Activated T-helper 17 cell treated with anti-CD3 and anti-CD28 coated beads, Interleukin-2, amount 50 U/mL, for 72 hours (primary cell): Measurements from ENCODE around the gene PARD3. TPM values are rescaled to one million over a fixed set of nuclear protein-coding genes. Genes with fewer than 3 reads are reported as not detected.

ENCODE experiments used
- ATAC-seq: fragments of 150-1000 bp; cut with Tn5 transposase; replicated peaks from 2 replicates; pipeline ENCODE4 v1.10.0; 2021; ENCODE audit warnings: mild to moderate bottlenecking, moderate library complexity
- H3K27ac Mint-ChIP-seq: one replicate; pipeline ENCODE4 v1.8.0; 2022; ENCODE audit warnings: mixed read lengths
- H3K27me3 Mint-ChIP-seq: one replicate; pipeline ENCODE4 v1.8.0; 2022; ENCODE audit warnings: mixed read lengths
- H3K36me3 Mint-ChIP-seq: one replicate; pipeline ENCODE4 v1.8.0; 2022; ENCODE audit warnings: low read depth, mild to moderate bottlenecking, mixed read lengths
- H3K4me1 Mint-ChIP-seq: one replicate; pipeline ENCODE4 v1.8.0; 2022; ENCODE audit warnings: mixed read lengths
- H3K4me3 Mint-ChIP-seq: one replicate; pipeline ENCODE4 v1.8.0; 2022; ENCODE audit warnings: mild to moderate bottlenecking, mixed read lengths
- H3K9me3 Mint-ChIP-seq: one replicate; pipeline ENCODE4 v1.8.0; 2022; ENCODE audit warnings: mixed read lengths
- total RNA-seq, 2 donors: library from RNA; stranded (reverse); gene quantifications; one replicate each; pipeline ENCODE4 v1.2.3, GENCODE V29; 2022

Gene PARD3
- total RNA-seq, 2 donors from 2014 or later = 0.13 to 0.24 TPM

- H3K36me3 Mint-ChIP-seq = no peaks in the 10 kb centered on the region
- H3K9me3 Mint-ChIP-seq = peaks cover 4% of the 10 kb centered on the region
- H3K27me3 Mint-ChIP-seq = peaks cover 15% of the 10 kb centered on the region
- ATAC-seq = no peak
- no peak overlapping the region for H3K27ac Mint-ChIP-seq
- no peak overlapping the region for H3K4me3 Mint-ChIP-seq
- H3K4me1 Mint-ChIP-seq = peaks cover 4% of the 10 kb centered on the region
Observed at GRCh38 chr10:34535872-34536271, 279.2 kb downstream of the PARD3 start.

- peaks cover 15% of the 10 kb centered on the region for H3K27me3 Mint-ChIP-seq
- H3K4me1 Mint-ChIP-seq = no peaks in the 10 kb centered on the region
- H3K4me3 Mint-ChIP-seq = no peak overlapping the region
- H3K27ac Mint-ChIP-seq = no peak overlapping the region
- H3K9me3 Mint-ChIP-seq = peaks cover 4% of the 10 kb centered on the region
- ATAC-seq = no peak
- H3K36me3 Mint-ChIP-seq = no peaks in the 10 kb centered on the region
Observed at GRCh38 chr10:34530778-34531177, 284.3 kb downstream of the PARD3 start.

- Mint-ChIP-seq H3K27me3 (peaks cover 14% of the 10 kb centered on the region), H3K27ac (no peak overlapping the region), H3K4me1 (no peaks in the 10 kb centered on the region), H3K4me3 (no peak overlapping the region), H3K36me3 (no peaks in the 10 kb centered on the region), H3K9me3 (peaks cover 4% of the 10 kb centered on the region)
- ATAC-seq = peak; percentile 54
Observed at GRCh38 chr10:34528320-34528719, 286.8 kb downstream of the PARD3 start.

- no peaks in the 10 kb centered on the region for H3K36me3 Mint-ChIP-seq
- no peak overlapping the region for H3K27ac Mint-ChIP-seq
- no peak for ATAC-seq
- H3K9me3 Mint-ChIP-seq = peaks cover 4% of the 10 kb centered on the region
- peaks cover 14% of the 10 kb centered on the region for H3K27me3 Mint-ChIP-seq
- H3K4me3 Mint-ChIP-seq = no peak overlapping the region
- no peaks in the 10 kb centered on the region for H3K4me1 Mint-ChIP-seq
Observed at GRCh38 chr10:34526758-34527730, 288.1 kb downstream of the PARD3 start.

GRCh38 chr10:34526186-34526585, 288.9 kb downstream of the PARD3 start:
- no peaks in the 10 kb centered on the region for H3K9me3 Mint-ChIP-seq
- no peak overlapping the region for H3K27ac Mint-ChIP-seq
- no peaks in the 10 kb centered on the region for H3K4me1 Mint-ChIP-seq

GRCh38 chr10:34524369-34525091, 290.6 kb downstream of the PARD3 start:
- Mint-ChIP-seq H3K27ac (no peak overlapping the region), H3K9me3 (no peaks in the 10 kb centered on the region), H3K4me1 (no peaks in the 10 kb centered on the region), H3K4me3 (no peak overlapping the region), H3K36me3 (no peaks in the 10 kb centered on the region), H3K27me3 (peaks cover 7% of the 10 kb centered on the region)
- no peak for ATAC-seq

More at GRCh38 chr10:34526186-34526585, 288.9 kb downstream of the PARD3 start:
- no peak for ATAC-seq
- H3K4me3 Mint-ChIP-seq = no peak overlapping the region
- H3K36me3 Mint-ChIP-seq = no peaks in the 10 kb centered on the region
- peaks cover 8% of the 10 kb centered on the region for H3K27me3 Mint-ChIP-seq

- H3K36me3 Mint-ChIP-seq = no peaks in the 10 kb centered on the region
- H3K4me3 Mint-ChIP-seq = no peak overlapping the region
- no peaks in the 10 kb centered on the region for H3K9me3 Mint-ChIP-seq
- peaks cover 11% of the 10 kb centered on the region for H3K27me3 Mint-ChIP-seq
- H3K27ac Mint-ChIP-seq = no peak overlapping the region
- no peaks in the 10 kb centered on the region for H3K4me1 Mint-ChIP-seq
- ATAC-seq = no peak
Observed at GRCh38 chr10:34523017-34523767, 291.9 kb downstream of the PARD3 start.

- H3K27me3 Mint-ChIP-seq = peaks cover 13% of the 10 kb centered on the region
- no peaks in the 10 kb centered on the region for H3K4me1 Mint-ChIP-seq
- H3K9me3 Mint-ChIP-seq = no peaks in the 10 kb centered on the region
- H3K27ac Mint-ChIP-seq = no peak overlapping the region
- no peaks in the 10 kb centered on the region for H3K36me3 Mint-ChIP-seq
- no peak overlapping the region for H3K4me3 Mint-ChIP-seq
- no peak for ATAC-seq
Observed at GRCh38 chr10:34522546-34522945, 292.6 kb downstream of the PARD3 start.

- ATAC-seq = no peak
- Mint-ChIP-seq H3K36me3 (no peaks in the 10 kb centered on the region), H3K9me3 (no peaks in the 10 kb centered on the region), H3K27ac (no peak overlapping the region), H3K4me3 (no peak overlapping the region), H3K4me1 (no peaks in the 10 kb centered on the region), H3K27me3 (peaks cover 16% of the 10 kb centered on the region)
Observed at GRCh38 chr10:34520510-34520909, 294.6 kb downstream of the PARD3 start.

- ATAC-seq = no peak
- no peak overlapping the region for H3K4me3 Mint-ChIP-seq
- H3K27me3 Mint-ChIP-seq = peaks cover 19% of the 10 kb centered on the region
- no peaks in the 10 kb centered on the region for H3K4me1 Mint-ChIP-seq
- H3K36me3 Mint-ChIP-seq = no peaks in the 10 kb centered on the region
- H3K27ac Mint-ChIP-seq = no peak overlapping the region
- H3K9me3 Mint-ChIP-seq = no peaks in the 10 kb centered on the region
Observed at GRCh38 chr10:34520084-34520483, 295.0 kb downstream of the PARD3 start.

- H3K4me3 Mint-ChIP-seq = no peak overlapping the region
- ATAC-seq = no peak
- H3K27ac Mint-ChIP-seq = no peak overlapping the region
- no peaks in the 10 kb centered on the region for H3K4me1 Mint-ChIP-seq
- H3K36me3 Mint-ChIP-seq = no peaks in the 10 kb centered on the region
- H3K27me3 Mint-ChIP-seq = peaks cover 19% of the 10 kb centered on the region
- no peaks in the 10 kb centered on the region for H3K9me3 Mint-ChIP-seq
Observed at GRCh38 chr10:34514290-34514689, 300.8 kb downstream of the PARD3 start.

- no peak for ATAC-seq
- Mint-ChIP-seq H3K36me3 (no peaks in the 10 kb centered on the region), H3K9me3 (no peaks in the 10 kb centered on the region), H3K4me3 (no peak overlapping the region), H3K27me3 (peaks cover 19% of the 10 kb centered on the region), H3K27ac (no peak overlapping the region), H3K4me1 (no peaks in the 10 kb centered on the region)
Observed at GRCh38 chr10:34513636-34514035, 301.5 kb downstream of the PARD3 start.

GRCh38 chr10:34507217-34507616, 307.9 kb downstream of the PARD3 start:
- Mint-ChIP-seq H3K27ac (no peak overlapping the region), H3K4me1 (no peaks in the 10 kb centered on the region), H3K9me3 (no peaks in the 10 kb centered on the region), H3K36me3 (no peaks in the 10 kb centered on the region), H3K27me3 (peaks cover 20% of the 10 kb centered on the region), H3K4me3 (no peak overlapping the region)
- ATAC-seq = no peak

GRCh38 chr10:34506786-34507185, 308.3 kb downstream of the PARD3 start:
- Mint-ChIP-seq H3K27ac (no peak overlapping the region), H3K36me3 (no peaks in the 10 kb centered on the region), H3K4me1 (no peaks in the 10 kb centered on the region), H3K9me3 (no peaks in the 10 kb centered on the region), H3K4me3 (no peak overlapping the region), H3K27me3 (peaks cover 23% of the 10 kb centered on the region)
- no peak for ATAC-seq
